ENCODE data around the gene ZNF200. TPM values are rescaled to one million over a fixed set of nuclear protein-coding genes. Genes with fewer than 3 reads are reported as not detected.

Gene ZNF200
- total RNA-seq, 1 donor from 2014 or later = 12.4 TPM

- no peaks in the 10 kb centered on the region for H3K36me3 Mint-ChIP-seq
- peaks cover 19% of the 10 kb centered on the region for H3K27me3 Mint-ChIP-seq
- no peaks in the 10 kb centered on the region for H3K4me1 Mint-ChIP-seq (ENCODE audit: unreplicated experiment)
- peaks cover 3% of the 10 kb centered on the region for H3K9me3 Mint-ChIP-seq
- no peak for TF ChIP-seq CTCF (conservative IDR thresholded peaks at IDR 0.05)
- no peak overlapping the region for H3K27ac Mint-ChIP-seq
- no peak for DNase-seq (ENCODE audit: extremely low spot score, unreplicated experiment)
- H3K4me3 Mint-ChIP-seq = no peak overlapping the region
Measured at GRCh38 chr16:3248596-3248995, 13.6 kb upstream of the ZNF200 start.

- H3K27ac Mint-ChIP-seq = no peak overlapping the region
- H3K9me3 Mint-ChIP-seq = peaks cover 3% of the 10 kb centered on the region
- TF ChIP-seq CTCF (conservative IDR thresholded peaks at IDR 0.05) = no peak
- no peaks in the 10 kb centered on the region for H3K4me1 Mint-ChIP-seq (ENCODE audit: unreplicated experiment)
- DNase-seq (ENCODE audit: extremely low spot score, unreplicated experiment) = no peak
- H3K36me3 Mint-ChIP-seq = no peaks in the 10 kb centered on the region
- H3K4me3 Mint-ChIP-seq = no peak overlapping the region
- peaks cover 26% of the 10 kb centered on the region for H3K27me3 Mint-ChIP-seq
Measured at GRCh38 chr16:3246876-3247275, 11.9 kb upstream of the ZNF200 start.

- Mint-ChIP-seq H3K36me3 (no peaks in the 10 kb centered on the region), H3K9me3 (peaks cover under 1% of the 10 kb centered on the region), H3K4me1 (ENCODE audit: unreplicated experiment) (no peaks in the 10 kb centered on the region), H3K4me3 (no peak overlapping the region), H3K27ac (no peak overlapping the region), H3K27me3 (peaks cover 28% of the 10 kb centered on the region)
- DNase-seq (ENCODE audit: extremely low spot score, unreplicated experiment) = no peak
- no peak for TF ChIP-seq CTCF (conservative IDR thresholded peaks at IDR 0.05)
Measured at GRCh38 chr16:3246002-3246401, 11.0 kb upstream of the ZNF200 start.

- no peaks in the 10 kb centered on the region for H3K9me3 Mint-ChIP-seq
- TF ChIP-seq CTCF (conservative IDR thresholded peaks at IDR 0.05) = no peak
- no peaks in the 10 kb centered on the region for H3K36me3 Mint-ChIP-seq
- DNase-seq (ENCODE audit: extremely low spot score, unreplicated experiment) = no peak
- no peak overlapping the region for H3K4me3 Mint-ChIP-seq
- H3K27me3 Mint-ChIP-seq = peaks cover 28% of the 10 kb centered on the region
- H3K27ac Mint-ChIP-seq = no peak overlapping the region
- H3K4me1 Mint-ChIP-seq (ENCODE audit: unreplicated experiment) = no peaks in the 10 kb centered on the region
Measured at GRCh38 chr16:3243882-3244281, 8.9 kb upstream of the ZNF200 start.

GRCh38 chr16:3242709-3243108 lies 7.8 kb upstream of the ZNF200 start:
- Mint-ChIP-seq H3K9me3 (no peaks in the 10 kb centered on the region), H3K36me3 (no peaks in the 10 kb centered on the region), H3K4me3 (no peak overlapping the region), H3K27me3 (peaks cover 28% of the 10 kb centered on the region), H3K27ac (no peak overlapping the region), H3K4me1 (ENCODE audit: unreplicated experiment) (no peaks in the 10 kb centered on the region)
- DNase-seq (ENCODE audit: extremely low spot score, unreplicated experiment) = no peak
- no peak for TF ChIP-seq CTCF (conservative IDR thresholded peaks at IDR 0.05)

- H3K27ac Mint-ChIP-seq = no peak overlapping the region
- H3K4me1 Mint-ChIP-seq (ENCODE audit: unreplicated experiment) = no peaks in the 10 kb centered on the region
- H3K27me3 Mint-ChIP-seq = peaks cover 28% of the 10 kb centered on the region
- H3K36me3 Mint-ChIP-seq = no peaks in the 10 kb centered on the region
- H3K9me3 Mint-ChIP-seq = no peaks in the 10 kb centered on the region
- H3K4me3 Mint-ChIP-seq = no peak overlapping the region
- DNase-seq (ENCODE audit: extremely low spot score, unreplicated experiment) = no peak
- TF ChIP-seq CTCF (conservative IDR thresholded peaks at IDR 0.05) = no peak
Measured at GRCh38 chr16:3241761-3242160, 6.8 kb upstream of the ZNF200 start.
